22Rv1 (cell line): ENCODE measurements around the gene CLK2.

Source experiments
- CTCF ChIP-seq: fragments of 450-650 bp; IDR thresholded peaks from 2 replicates; pipeline ENCODE4 v1.5.1; 2017; ENCODE audit warnings: mild to moderate bottlenecking
- ZFX ChIP-seq: fragments of 450-650 bp; IDR thresholded peaks from 2 replicates; pipeline ENCODE4 v1.6.1; 2017; ENCODE audit warnings: antibody characterized with exemption, borderline replicate concordance

- no peak for TF ChIP-seq CTCF
- no peak for TF ChIP-seq ZFX
Measured at GRCh38 chr1:155309423-155310021, 36.2 kb upstream of the CLK2 start.
